ENCODE data around the gene ARHGDIB.

ARHGDIB gene

DNA sequence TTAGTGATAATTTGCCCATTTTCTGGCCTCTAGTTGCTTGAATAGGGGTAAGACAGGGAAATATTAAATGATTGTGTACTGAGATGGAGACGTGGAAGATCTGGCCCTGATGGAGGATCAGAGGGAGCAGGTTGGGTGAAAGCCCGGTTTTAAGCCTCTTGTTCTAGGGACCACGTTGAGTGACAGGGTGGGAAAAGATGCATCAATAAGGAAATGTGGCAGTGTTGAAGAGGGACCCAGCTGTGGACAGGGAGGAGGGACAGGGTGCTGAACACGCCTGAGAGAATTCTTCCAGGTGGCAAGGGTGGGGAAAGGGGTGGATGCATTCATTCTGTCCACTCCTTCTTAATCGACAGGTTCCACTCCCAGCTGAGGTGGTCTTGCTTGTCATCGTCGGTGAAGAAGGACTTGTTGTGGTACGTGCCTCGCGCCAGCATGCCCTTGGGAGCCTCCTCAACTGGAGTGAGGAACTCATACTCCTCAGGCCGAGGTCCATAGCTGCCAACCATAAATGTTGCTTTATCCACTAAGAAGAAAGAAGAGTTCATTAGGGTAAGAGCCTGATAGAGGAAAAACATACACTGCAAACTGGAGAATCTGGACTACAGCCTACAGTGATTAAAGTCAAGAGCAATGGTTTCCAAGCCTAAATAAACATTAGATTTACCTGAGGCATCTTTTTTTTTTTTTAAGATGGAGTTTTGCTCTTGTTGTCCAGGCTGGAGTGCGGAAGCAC lies 19.0 kb downstream of the ARHGDIB start:
- 92% methylated on average over 12 of the region's 12 CpGs for WGBS
- Histone ChIP-seq H3K4me3 (ENCODE audit: low read length) (no peak overlapping the region), H3K4me1 (ENCODE audit: insufficient read depth, low read length) (no peaks in the 10 kb centered on the region), H3K27me3 (ENCODE audit: insufficient read depth, low read length) (no peaks in the 10 kb centered on the region), H3K27ac (ENCODE audit: low read depth, low read length) (no peak overlapping the region), H3K36me3 (ENCODE audit: insufficient read depth, low read length) (no peaks in the 10 kb centered on the region), H3K9ac (ENCODE audit: low read depth, low read length) (no peak overlapping the region), H3K9me3 (ENCODE audit: insufficient read depth, low read depth, low read length) (no peaks in the 10 kb centered on the region)

- Histone ChIP-seq H3K4me3 (ENCODE audit: low read length) (no peak overlapping the region), H3K36me3 (ENCODE audit: insufficient read depth, low read length) (no peaks in the 10 kb centered on the region)
Measured at GRCh38 chr12:14941369-14941768, 20.0 kb downstream of the ARHGDIB start.

DNA sequence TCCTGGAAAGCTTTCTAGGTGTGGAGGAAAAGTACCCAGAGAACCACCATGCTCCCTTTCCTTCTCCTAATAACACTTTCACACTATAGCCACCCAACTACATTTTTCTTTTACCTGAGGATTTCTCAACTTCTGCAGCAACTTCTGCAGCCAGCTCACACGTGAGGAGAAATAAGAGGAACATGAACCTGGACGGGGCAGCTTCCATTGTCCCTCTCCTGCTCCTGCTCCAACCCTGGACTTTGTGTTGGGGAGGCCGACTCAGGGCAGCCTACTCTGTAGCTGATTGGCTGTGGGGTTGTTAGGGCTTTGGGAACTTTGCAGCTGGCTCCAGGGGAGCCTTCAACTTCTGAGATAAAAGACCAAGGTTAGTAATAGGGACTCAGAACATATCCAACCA lies 23.1 kb downstream of the ARHGDIB start, which contains the start of gene ERP27:
Gene ERP27 (minus strand): TSS at position 237 of the 400 bp plus-strand sequence. CDS start 29 bp downstream, at position 208.
- Histone ChIP-seq H3K27me3 (ENCODE audit: insufficient read depth, low read length) (no peaks in the 10 kb centered on the region), H3K4me1 (ENCODE audit: insufficient read depth, low read length) (no peaks in the 10 kb centered on the region), H3K36me3 (ENCODE audit: insufficient read depth, low read length) (no peaks in the 10 kb centered on the region), H3K9ac (ENCODE audit: low read depth, low read length) (no peak within 1 kb of the TSS), H3K4me3 (ENCODE audit: low read length) (no peak within 1 kb of the TSS), H3K9me3 (ENCODE audit: insufficient read depth, low read depth, low read length) (no peaks in the 10 kb centered on the region), H3K27ac (ENCODE audit: low read depth, low read length) (no peak within 1 kb of the TSS)
- WGBS = 90% methylated on average over 3 of the region's 3 CpGs

More at GRCh38 chr12:14941369-14941768, 20.0 kb downstream of the ARHGDIB start:
- Histone ChIP-seq H3K4me1 (ENCODE audit: insufficient read depth, low read length) (no peaks in the 10 kb centered on the region), H3K9me3 (ENCODE audit: insufficient read depth, low read depth, low read length) (no peaks in the 10 kb centered on the region), H3K27me3 (ENCODE audit: insufficient read depth, low read length) (no peaks in the 10 kb centered on the region), H3K27ac (ENCODE audit: low read depth, low read length) (no peak overlapping the region), H3K9ac (ENCODE audit: low read depth, low read length) (no peak overlapping the region)
- 100% methylated on average over 1 of the region's 2 CpGs for WGBS

GRCh38 chr12:14937689-14938088 lies 23.7 kb downstream of the ARHGDIB start:
- Histone ChIP-seq H3K9ac (ENCODE audit: low read depth, low read length) (no peak overlapping the region), H3K27ac (ENCODE audit: low read depth, low read length) (no peak overlapping the region), H3K36me3 (ENCODE audit: insufficient read depth, low read length) (no peaks in the 10 kb centered on the region), H3K9me3 (ENCODE audit: insufficient read depth, low read depth, low read length) (no peaks in the 10 kb centered on the region), H3K4me1 (ENCODE audit: insufficient read depth, low read length) (no peaks in the 10 kb centered on the region), H3K4me3 (ENCODE audit: low read length) (no peak overlapping the region), H3K27me3 (ENCODE audit: insufficient read depth, low read length) (no peaks in the 10 kb centered on the region)
- WGBS = 65% methylated on average over 1 of the region's 1 CpG

- H3K9me3 ChIP-seq (ENCODE audit: insufficient read depth, low read depth, low read length) = no peaks in the 10 kb centered on the region
- 90% methylated on average over 3 of the region's 3 CpGs for WGBS
- H3K4me1 ChIP-seq (ENCODE audit: insufficient read depth, low read length) = no peaks in the 10 kb centered on the region
- H3K27ac ChIP-seq (ENCODE audit: low read depth, low read length) = no peak overlapping the region
- no peak overlapping the region for H3K9ac ChIP-seq (ENCODE audit: low read depth, low read length)
- no peak overlapping the region for H3K4me3 ChIP-seq (ENCODE audit: low read length)
- no peaks in the 10 kb centered on the region for H3K36me3 ChIP-seq (ENCODE audit: insufficient read depth, low read length)
- H3K27me3 ChIP-seq (ENCODE audit: insufficient read depth, low read length) = no peaks in the 10 kb centered on the region
Measured at GRCh38 chr12:14937014-14937413, 24.4 kb downstream of the ARHGDIB start.

- H3K27ac ChIP-seq (ENCODE audit: low read depth, low read length) = no peak overlapping the region
- no peaks in the 10 kb centered on the region for H3K4me1 ChIP-seq (ENCODE audit: insufficient read depth, low read length)
- no peaks in the 10 kb centered on the region for H3K36me3 ChIP-seq (ENCODE audit: insufficient read depth, low read length)
- no peaks in the 10 kb centered on the region for H3K9me3 ChIP-seq (ENCODE audit: insufficient read depth, low read depth, low read length)
- WGBS = 48% methylated on average over 6 of the region's 6 CpGs
- no peaks in the 10 kb centered on the region for H3K27me3 ChIP-seq (ENCODE audit: insufficient read depth, low read length)
- no peak overlapping the region for H3K4me3 ChIP-seq (ENCODE audit: low read length)
- H3K9ac ChIP-seq (ENCODE audit: low read depth, low read length) = no peak overlapping the region
Measured at GRCh38 chr12:14936224-14936861, 25.1 kb downstream of the ARHGDIB start.

GRCh38 chr12:14935031-14935430 lies 26.4 kb downstream of the ARHGDIB start:
- Histone ChIP-seq H3K27me3 (ENCODE audit: insufficient read depth, low read length) (no peaks in the 10 kb centered on the region), H3K36me3 (ENCODE audit: insufficient read depth, low read length) (no peaks in the 10 kb centered on the region), H3K9ac (ENCODE audit: low read depth, low read length) (no peak overlapping the region), H3K4me3 (ENCODE audit: low read length) (no peak overlapping the region), H3K27ac (ENCODE audit: low read depth, low read length) (no peak overlapping the region), H3K4me1 (ENCODE audit: insufficient read depth, low read length) (no peaks in the 10 kb centered on the region), H3K9me3 (ENCODE audit: insufficient read depth, low read depth, low read length) (no peaks in the 10 kb centered on the region)
- WGBS = 73% methylated on average over 3 of the region's 4 CpGs

DNA sequence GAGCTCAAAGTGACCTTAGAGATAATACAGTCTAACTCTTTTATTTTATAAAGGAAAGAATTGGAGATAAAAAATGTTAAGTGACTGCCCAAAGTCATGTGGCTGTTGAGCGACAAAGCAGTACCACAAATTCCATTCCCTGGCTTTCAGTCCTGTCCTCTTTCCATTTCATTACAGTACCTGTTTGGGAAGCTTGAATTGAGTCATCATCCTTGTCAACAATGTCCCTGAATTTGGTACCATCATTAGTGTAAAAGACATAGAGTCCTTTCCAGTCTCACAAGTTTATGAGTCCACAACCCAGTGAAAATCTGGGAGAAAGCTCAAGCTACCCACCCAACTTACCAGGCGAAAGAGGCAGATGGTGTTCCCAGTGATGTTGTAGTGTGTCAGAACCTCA lies 26.9 kb downstream of the ARHGDIB start:
- H3K9ac ChIP-seq (ENCODE audit: low read depth, low read length) = no peak overlapping the region
- H3K4me3 ChIP-seq (ENCODE audit: low read length) = no peak overlapping the region
- no peaks in the 10 kb centered on the region for H3K27me3 ChIP-seq (ENCODE audit: insufficient read depth, low read length)
- H3K4me1 ChIP-seq (ENCODE audit: insufficient read depth, low read length) = peaks cover 2% of the 10 kb centered on the region; the same call in 1 of the 2 replicates
- H3K36me3 ChIP-seq (ENCODE audit: insufficient read depth, low read length) = no peaks in the 10 kb centered on the region
- 97% methylated on average over 2 of the region's 2 CpGs for WGBS
- H3K27ac ChIP-seq (ENCODE audit: low read depth, low read length) = no peak overlapping the region
- H3K9me3 ChIP-seq (ENCODE audit: insufficient read depth, low read depth, low read length) = no peaks in the 10 kb centered on the region

GRCh38 chr12:14931791-14932560 lies 29.4 kb downstream of the ARHGDIB start:
- H3K27ac ChIP-seq (ENCODE audit: low read depth, low read length) = no peak overlapping the region
- WGBS = 91% methylated on average over 6 of the region's 7 CpGs
- H3K9ac ChIP-seq (ENCODE audit: low read depth, low read length) = no peak overlapping the region
- H3K36me3 ChIP-seq (ENCODE audit: insufficient read depth, low read length) = no peaks in the 10 kb centered on the region
- peaks cover 15% of the 10 kb centered on the region; the same call in 1 of the 2 replicates for H3K4me1 ChIP-seq (ENCODE audit: insufficient read depth, low read length)
- no peaks in the 10 kb centered on the region for H3K27me3 ChIP-seq (ENCODE audit: insufficient read depth, low read length)
- H3K4me3 ChIP-seq (ENCODE audit: low read length) = no peak overlapping the region
- H3K9me3 ChIP-seq (ENCODE audit: insufficient read depth, low read depth, low read length) = no peaks in the 10 kb centered on the region

- no peak overlapping the region for H3K27ac ChIP-seq (ENCODE audit: low read depth, low read length)
- H3K9me3 ChIP-seq (ENCODE audit: insufficient read depth, low read depth, low read length) = no peaks in the 10 kb centered on the region
- no peak overlapping the region for H3K4me3 ChIP-seq (ENCODE audit: low read length)
- H3K9ac ChIP-seq (ENCODE audit: low read depth, low read length) = no peak overlapping the region
- H3K36me3 ChIP-seq (ENCODE audit: insufficient read depth, low read length) = no peaks in the 10 kb centered on the region
- H3K4me1 ChIP-seq (ENCODE audit: insufficient read depth, low read length) = peaks cover 15% of the 10 kb centered on the region; the same call in 1 of the 2 replicates
- no peaks in the 10 kb centered on the region for H3K27me3 ChIP-seq (ENCODE audit: insufficient read depth, low read length)
- WGBS = 96% methylated on average over 4 of the region's 4 CpGs
Measured at GRCh38 chr12:14931359-14931758, 30.0 kb downstream of the ARHGDIB start.

GRCh38 chr12:14930299-14930698 lies 31.1 kb downstream of the ARHGDIB start:
- no peak overlapping the region for H3K9ac ChIP-seq (ENCODE audit: low read depth, low read length)
- no peaks in the 10 kb centered on the region for H3K27me3 ChIP-seq (ENCODE audit: insufficient read depth, low read length)
- no peaks in the 10 kb centered on the region for H3K9me3 ChIP-seq (ENCODE audit: insufficient read depth, low read depth, low read length)
- peaks cover 15% of the 10 kb centered on the region; the same call in 1 of the 2 replicates for H3K4me1 ChIP-seq (ENCODE audit: insufficient read depth, low read length)
- H3K36me3 ChIP-seq (ENCODE audit: insufficient read depth, low read length) = no peaks in the 10 kb centered on the region
- H3K27ac ChIP-seq (ENCODE audit: low read depth, low read length) = no peak overlapping the region
- no peak overlapping the region for H3K4me3 ChIP-seq (ENCODE audit: low read length)
